OCI-LY7 (cell line): Measurements from ENCODE around the gene AUP1. TPM values are rescaled to one million over a fixed set of nuclear protein-coding genes. Genes with fewer than 3 reads are reported as not detected.

Experiments
- BruUV-seq: library from RNA; stranded (reverse); fragments of 400-500 nt; replicated peaks from 2 replicates; lab custom pipeline; 2021; lab: Mats Ljungman, UMichigan
- CTCF ChIA-PET: fragments of 300-600 bp; sonication (Branson Sonifier 250); formaldehyde crosslinking; loops from one replicate; lab custom pipeline; 2022; ENCODE audit warnings: antibody characterized with exemption; ENCODE audit not compliant: unreplicated experiment; lab: Charles Lee
- POLR2A ChIA-PET: fragments of 300-600 bp; sonication (Branson Sonifier 250); formaldehyde crosslinking; loops from one replicate; lab custom pipeline; 2022; ENCODE audit warnings: antibody characterized with exemption; lab: Charles Lee
- DNase-seq: peaks from one replicate; pipeline ENCODE4 v3.0.0-alpha.2; 2015; ENCODE audit warnings: low spot score
- H2AFZ ChIP-seq: fragments of 200-600 bp; sonication (generic), shearing (Covaris generic); 2 replicates; pipeline ENCODE4 v1.6.1; 2014; ENCODE audit warnings: mild to moderate bottlenecking, antibody characterized with exemption, low read length, moderate library complexity
- H3K27ac ChIP-seq: fragments of 200-600 bp; sonication (generic); 2 replicates; pipeline ENCODE4 v1.5.1; 2014; ENCODE audit warnings: mixed run types, low read depth, mild to moderate bottlenecking, moderate library complexity, low read length, inconsistent platforms; ENCODE audit not compliant: poor library complexity, severe bottlenecking
- H3K36me3 ChIP-seq: fragments of 200-600 bp; sonication (generic); 2 replicates; pipeline ENCODE4 v1.6.1; 2014; ENCODE audit warnings: mild to moderate bottlenecking, antibody characterized with exemption, low read length, moderate library complexity, mixed read lengths; ENCODE audit not compliant: insufficient read depth
- H3K4me1 ChIP-seq: fragments of 200-600 bp; sonication (generic); 2 replicates; pipeline ENCODE4 v1.5.1; 2014; ENCODE audit warnings: mild to moderate bottlenecking, low read length; ENCODE audit not compliant: insufficient read depth, poor library complexity, severe bottlenecking
- H3K4me2 ChIP-seq: fragments of 200-600 bp; sonication (generic); 2 replicates; pipeline ENCODE4 v1.6.1; 2014; ENCODE audit warnings: mild to moderate bottlenecking, low read length
- H3K4me3 ChIP-seq: fragments of 200-600 bp; sonication (generic); 2 replicates; pipeline ENCODE4 v1.5.1; 2014; ENCODE audit warnings: mild to moderate bottlenecking, low read depth, low read length; ENCODE audit not compliant: poor library complexity, severe bottlenecking
- H3K79me2 ChIP-seq: fragments of 200-600 bp; sonication (generic); 2 replicates; pipeline ENCODE4 v1.6.1; 2016; ENCODE audit warnings: low read depth, mild to moderate bottlenecking, low read length, moderate library complexity, mixed read lengths; ENCODE audit not compliant: insufficient read depth
- H3K9me2 ChIP-seq: fragments of 200-600 bp; sonication (generic); 2 replicates; pipeline ENCODE4 v1.6.1; 2016; ENCODE audit warnings: mild to moderate bottlenecking, low read length, mixed read lengths; ENCODE audit not compliant: insufficient read depth
- H3K9me3 ChIP-seq: fragments of 200-600 bp; sonication (generic); 2 replicates; pipeline ENCODE4 v1.6.1; 2014; ENCODE audit warnings: mild to moderate bottlenecking, mixed run types, low read length, mixed read lengths
- H4K20me1 ChIP-seq: fragments of 200-600 bp; sonication (generic); 2 replicates; pipeline ENCODE4 v1.6.1; 2014; ENCODE audit warnings: mild to moderate bottlenecking, antibody characterized with exemption, low read length, moderate library complexity, mixed read lengths; ENCODE audit not compliant: insufficient read depth
- CTCF ChIP-seq: fragments of 200-600 bp; sonication (generic); conservative IDR thresholded peaks from 2 replicates; pipeline ENCODE4 v1.5.1; 2014; ENCODE audit warnings: mild to moderate bottlenecking, antibody characterized with exemption, low read length, moderate library complexity, mixed read lengths
- EZH2phosphoT487 ChIP-seq: fragments of 200-600 bp; sonication (generic); IDR thresholded peaks from 2 replicates; pipeline ENCODE4 v1.6.1; 2018; ENCODE audit warnings: low read depth, borderline replicate concordance, mild to moderate bottlenecking, mixed run types, antibody characterized with exemption, low read length, moderate library complexity, mixed read lengths
- intact Hi-C: fragments of 100-400 bp; cut with micrococcal nuclease; formaldehyde crosslinking; loops from one replicate; pipeline ENCODE4 v1.10.0; 2022; ENCODE audit not compliant: unreplicated experiment
- total RNA-seq, 2 experiments: library from RNA; depleted of rRNA in 1 of 2; stranded (reverse); fragments of >200 nt in 1 of 2; shearing (Covaris generic) in 1 of 2; gene quantifications; 2 replicates each; pipeline ENCODE4 v1.2.3, GENCODE V29; 2014 to 2022

AUP1 gene
- total RNA-seq, 2 experiments from 2014 or later: 121 to 188 TPM

- intact Hi-C loops: no loop called here
- Histone ChIP-seq H2AFZ (no peak overlapping the region), H3K36me3 (peaks cover 9% of the 10 kb centered on the region), H4K20me1 (no peaks in the 10 kb centered on the region), H3K4me1 (peaks cover 21% of the 10 kb centered on the region), H3K79me2 (peaks cover 5% of the 10 kb centered on the region; the same call in 1 of the 2 replicates), H3K9me3 (no peaks in the 10 kb centered on the region), H3K4me3 (no peak overlapping the region), H3K27ac (no peak overlapping the region), H3K4me2 (no peak overlapping the region), H3K9me2 (no peaks in the 10 kb centered on the region)
- TF ChIP-seq CTCF (no peak), EZH2phosphoT487 (no peak)
- POLR2A ChIA-PET: interaction anchor here (0.8 to 2.9 kb wide), 5 partner anchors 10 to 773 kb away, joined by 3 to 14 read pairs (median 5); partner anchors contain the start of genes AUP1, HTRA2, INO80B and TPRKB
- CTCF ChIA-PET: no interaction called here
- no TSS peak for BruUV-seq
- no peak for DNase-seq
These were observed 19.2 kb downstream of the AUP1 start for GRCh38 chr2:74510272-74510671.

- CTCF ChIA-PET: interaction anchor here (1.2 to 1.4 kb wide), 2 partner anchors 14 to 24 kb away, joined by 3 to 4 read pairs; no protein-coding TSS in a partner anchor
- H3K4me3 ChIP-seq: peak overlapping the region; percentile 77
- TF ChIP-seq CTCF: no peak
- TF ChIP-seq EZH2phosphoT487: no peak
These were observed 21.5 kb downstream of the AUP1 start for GRCh38 chr2:74507926-74508520.

More at GRCh38 chr2:74507926-74508520, 21.5 kb downstream of the AUP1 start:
- peak overlapping the region; percentile 96 for H3K4me2 ChIP-seq
- H2AFZ ChIP-seq: peak overlapping the region; percentile 95
- H3K4me1 ChIP-seq: peaks cover 21% of the 10 kb centered on the region
- no TSS peak for BruUV-seq
- peak overlapping the region; percentile 81 for H3K27ac ChIP-seq
- intact Hi-C loops: loop anchor here (1.0 kb wide), 3 partner anchors 21 to 79 kb away; partner anchors contain the start of genes AUP1, HTRA2 and TTC31
- no peaks in the 10 kb centered on the region for H3K9me2 ChIP-seq
- POLR2A ChIA-PET: interaction anchor here (1.1 kb wide), 1 partner anchor 50 kb away, joined by 3 read pairs; the partner anchor contains the start of gene WBP1
- peaks cover 5% of the 10 kb centered on the region; the same call in 1 of the 2 replicates for H3K79me2 ChIP-seq
- no peaks in the 10 kb centered on the region for H4K20me1 ChIP-seq
- no peaks in the 10 kb centered on the region for H3K9me3 ChIP-seq
- H3K36me3 ChIP-seq: peaks cover 15% of the 10 kb centered on the region
- no peak for DNase-seq
